NCI-H524 (cell line): ENCODE measurements around the gene TSSK3.
"Not testable (repeated sequence)": the region's sequence is repeated elsewhere in the genome, so short reads cannot be mapped to it uniquely, and the experiment has no call there.

Experiments
- DNase-seq, 2 experiments: peaks; one replicate each; lab custom pipeline; 2025; lab: John Stamatoyannopoulos, UW

TSSK3 gene

DNA sequence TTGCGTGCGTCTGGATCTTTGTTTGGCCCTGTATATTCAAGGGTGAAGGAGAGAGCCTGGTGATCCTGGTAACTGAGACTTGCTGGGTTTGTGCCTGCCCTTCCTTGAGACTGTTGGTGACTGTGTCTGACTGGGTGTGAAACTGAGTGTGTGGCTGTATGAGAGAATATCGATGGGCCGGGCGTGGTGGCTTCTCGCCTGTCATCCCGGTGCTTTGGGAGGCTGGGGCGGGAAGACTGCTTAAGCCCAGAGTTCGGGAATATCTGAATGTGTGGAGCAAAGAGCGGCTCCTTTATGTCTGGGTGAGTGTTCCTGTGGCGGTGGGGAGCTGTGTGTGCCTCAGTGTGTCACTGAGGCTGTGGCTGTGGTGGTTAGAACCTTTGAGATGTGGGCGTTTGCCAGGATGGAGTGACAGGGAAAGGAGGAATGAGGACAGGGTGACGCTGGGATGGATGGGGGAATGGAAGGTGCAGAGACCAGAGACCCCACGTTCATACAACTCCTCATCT lies 23.6 kb upstream of the TSSK3 start:
- no peak for DNase-seq

DNA sequence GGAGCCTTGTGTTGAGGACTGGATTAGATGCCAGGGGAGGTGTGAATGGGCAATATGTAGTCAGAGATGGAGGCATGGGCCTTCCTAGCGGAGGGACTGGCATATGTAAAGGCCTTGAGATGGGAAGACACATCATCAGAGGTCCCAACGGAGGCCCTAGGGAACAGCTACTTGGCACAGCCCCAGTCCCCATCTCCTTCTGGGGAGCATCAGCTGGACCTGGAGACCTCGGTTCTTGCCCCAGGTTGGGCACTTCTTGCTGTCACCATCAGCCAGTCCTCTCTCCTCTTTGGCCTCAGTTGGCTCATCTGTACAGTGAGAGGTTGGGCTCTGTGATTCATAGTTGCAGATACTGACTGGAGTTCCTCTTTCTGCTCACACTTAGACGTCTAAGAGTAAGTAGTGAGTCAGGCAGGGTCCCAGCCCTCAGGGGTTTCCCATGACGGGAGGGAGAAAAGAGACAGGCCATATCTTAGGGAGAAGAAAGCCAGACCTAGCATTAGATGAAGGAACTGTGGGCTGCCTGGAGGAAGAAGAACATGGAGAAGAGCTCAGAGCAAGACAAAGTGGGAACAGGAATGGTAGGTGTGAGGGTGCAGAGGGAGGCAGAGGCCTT lies 22.9 kb upstream of the TSSK3 start:
- DNase-seq, result no peak

DNA sequence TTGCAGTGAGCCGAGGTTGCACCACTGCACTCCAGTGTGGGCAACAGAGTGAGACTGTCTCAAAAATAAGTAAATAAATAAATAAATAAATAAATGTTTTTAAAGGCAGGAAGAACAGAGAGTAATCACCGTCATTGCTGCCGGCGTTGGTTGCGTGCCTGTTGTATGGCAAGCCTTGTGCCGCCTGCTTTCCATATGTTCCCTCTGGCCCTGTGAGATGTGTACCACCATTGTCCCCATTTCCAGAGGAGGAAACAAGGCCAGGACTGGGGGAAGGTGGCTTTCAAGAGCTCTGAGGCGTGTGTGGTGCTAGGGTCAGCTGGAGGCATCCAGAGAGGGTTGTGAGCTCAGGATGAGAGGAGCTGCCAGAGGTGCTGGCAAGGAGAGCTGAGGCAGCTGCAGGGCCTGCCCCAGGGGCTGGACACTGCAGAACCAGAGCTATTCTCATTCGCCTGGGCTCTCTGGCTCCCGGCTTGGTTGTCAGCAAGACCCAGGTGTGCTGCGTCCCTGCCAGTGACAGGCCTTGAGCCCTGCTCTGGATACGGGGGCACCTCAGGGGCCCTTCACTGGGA lies 21.1 kb upstream of the TSSK3 start:
- no peak for DNase-seq

DNA sequence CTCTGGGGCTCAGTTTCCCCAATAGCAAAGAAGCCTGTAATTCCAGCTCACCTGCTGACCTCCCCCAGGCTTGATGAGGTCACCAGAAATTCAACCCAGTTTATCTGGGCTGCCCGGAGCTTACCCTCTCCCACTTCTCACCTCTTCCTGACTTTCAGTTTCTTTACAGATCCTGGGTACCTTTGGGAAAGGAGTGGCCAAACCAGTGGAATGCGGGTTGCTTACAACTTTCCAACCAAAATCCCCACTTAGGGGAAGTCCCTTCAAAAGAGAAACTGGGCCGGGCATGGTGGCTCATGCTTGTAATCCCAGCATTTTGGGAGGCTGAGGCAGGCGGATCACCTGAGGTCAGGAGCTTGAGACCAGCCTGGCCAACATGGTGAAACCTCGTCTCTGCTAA lies 20.4 kb upstream of the TSSK3 start:
- no peak for DNase-seq

DNA sequence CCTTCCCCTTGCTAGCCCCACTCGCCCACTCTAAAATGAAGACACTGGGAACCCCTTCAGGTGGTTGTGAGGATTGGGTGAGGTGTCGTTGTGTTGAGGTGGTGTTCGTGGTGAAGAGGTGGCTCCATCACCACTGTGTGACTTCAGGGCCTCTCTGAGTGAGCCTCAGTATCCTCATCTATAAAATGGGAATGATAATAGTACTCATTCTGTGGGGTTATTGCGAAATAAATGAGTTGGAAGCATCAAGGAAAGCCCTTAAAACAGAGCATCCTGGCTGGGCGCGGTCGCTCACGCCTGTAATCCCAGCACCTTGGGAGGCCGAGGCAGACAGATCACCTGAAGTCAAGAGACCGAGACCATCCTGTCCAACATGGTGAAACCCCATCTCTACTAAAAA lies 19.6 kb upstream of the TSSK3 start:
- no peak for DNase-seq

DNA sequence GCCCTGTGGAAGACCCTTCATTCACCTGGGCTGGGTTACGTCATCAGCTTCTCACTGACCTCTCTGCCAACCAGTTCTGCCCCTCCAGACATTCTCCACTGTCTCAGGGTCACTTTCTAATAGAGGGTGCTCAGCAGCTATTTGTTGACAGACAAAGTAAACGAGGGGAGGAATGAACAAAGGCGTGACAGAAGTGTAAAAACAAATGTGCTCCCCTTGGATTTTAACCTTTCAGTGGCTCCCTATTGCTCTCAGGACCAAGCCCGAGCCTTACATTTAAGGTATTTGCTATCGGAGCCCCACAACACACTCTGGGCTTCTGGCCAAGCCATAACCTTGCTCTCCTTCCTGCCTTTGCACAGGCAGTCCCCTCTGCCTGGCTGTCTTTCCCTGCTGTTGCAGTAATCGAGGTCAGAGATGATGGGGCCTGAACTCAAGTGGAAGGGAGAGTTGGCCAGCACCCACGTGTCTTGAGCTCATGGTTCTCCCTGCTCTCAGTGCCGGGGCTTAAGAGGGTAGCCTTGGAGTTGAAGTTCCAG lies 17.0 kb upstream of the TSSK3 start:
- DNase-seq, result no peak

DNA sequence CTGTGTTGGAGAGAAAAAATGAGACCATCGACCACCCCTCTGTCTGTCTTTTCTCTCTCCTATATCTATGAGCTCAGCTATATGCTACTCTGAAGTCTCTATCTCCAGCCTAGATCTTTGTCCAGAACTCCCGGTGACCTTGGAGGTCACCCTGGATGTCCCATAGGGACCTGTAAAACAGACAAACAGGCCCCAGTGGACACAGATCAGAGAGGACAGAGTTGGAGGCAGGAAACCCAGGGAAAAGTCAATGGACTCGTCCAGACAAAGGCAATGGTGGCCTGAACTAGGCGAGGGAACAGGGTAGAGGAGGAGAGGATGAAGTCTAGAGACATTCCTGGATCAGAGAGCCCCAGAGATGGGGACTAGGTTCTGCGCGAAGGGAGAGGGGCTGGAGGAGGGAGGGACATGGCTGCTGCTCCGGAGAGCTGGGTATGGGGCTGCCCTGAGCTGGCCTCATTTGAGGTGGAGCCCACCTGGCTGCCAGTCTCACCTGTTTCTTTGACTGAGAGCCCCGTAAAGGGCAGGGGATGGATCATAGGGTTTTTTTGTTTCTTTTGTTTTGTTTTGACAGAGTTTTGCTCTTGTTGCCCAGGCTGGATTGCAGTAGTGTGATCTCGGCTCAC lies 15.7 kb upstream of the TSSK3 start:
- no peak for DNase-seq

DNA sequence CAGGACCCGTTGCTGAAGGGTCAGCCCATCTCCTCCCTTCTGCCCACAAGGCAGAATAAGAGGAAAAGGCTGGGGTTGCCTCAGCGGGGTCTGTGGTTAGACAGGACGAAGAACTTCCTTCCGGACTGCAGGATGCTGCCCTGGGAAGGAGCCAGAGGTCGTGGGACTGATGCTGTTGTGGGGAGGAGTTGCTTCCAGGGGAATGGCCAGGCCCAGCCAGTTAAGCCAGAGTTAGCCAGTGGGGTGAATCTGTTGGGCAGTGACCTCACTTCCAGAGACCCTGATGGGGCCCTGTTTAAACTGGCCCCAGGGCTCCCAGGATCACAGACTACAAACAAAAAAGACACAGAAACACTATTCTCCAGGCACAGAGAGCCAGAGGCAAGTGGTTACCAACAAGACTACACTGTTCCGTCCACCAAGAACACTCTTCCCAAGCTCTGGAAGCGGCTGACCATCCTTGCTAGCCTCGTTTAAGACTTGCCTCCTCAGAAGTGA lies 13.1 kb upstream of the TSSK3 start:
- DNase-seq, result no peak

DNA sequence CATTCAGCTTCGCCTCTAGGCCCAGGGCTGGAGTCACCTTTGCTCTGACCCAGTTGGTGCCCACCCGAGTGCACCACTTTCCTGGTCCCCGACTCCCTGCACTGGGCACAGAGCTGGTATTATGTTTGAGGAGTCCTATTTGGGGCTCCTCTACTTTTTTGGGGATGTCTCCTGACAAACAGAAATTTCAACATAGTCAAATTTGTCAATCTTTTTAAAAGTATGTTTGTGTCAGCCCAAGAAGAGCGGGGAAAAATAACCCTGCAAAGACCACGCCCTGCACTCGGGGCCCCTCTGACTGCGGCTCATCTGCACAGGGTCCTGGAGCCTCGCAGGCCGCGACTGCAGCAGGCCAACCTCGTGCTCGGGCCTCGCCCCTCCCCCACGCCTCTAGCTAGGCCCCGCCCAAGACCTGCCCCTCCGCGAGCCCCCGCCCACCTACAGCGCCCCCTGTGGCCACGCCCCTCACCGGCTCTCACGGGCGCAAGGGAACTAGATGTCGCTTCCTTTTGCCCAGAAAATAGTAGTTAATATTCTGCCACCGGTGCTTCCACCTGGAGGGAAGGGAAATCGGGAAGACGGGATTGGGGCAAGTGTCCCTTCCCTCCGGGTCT lies 11.4 kb upstream of the TSSK3 start:
- DNase-seq, result peak in 1 of 2 experiments; percentile 72

DNA sequence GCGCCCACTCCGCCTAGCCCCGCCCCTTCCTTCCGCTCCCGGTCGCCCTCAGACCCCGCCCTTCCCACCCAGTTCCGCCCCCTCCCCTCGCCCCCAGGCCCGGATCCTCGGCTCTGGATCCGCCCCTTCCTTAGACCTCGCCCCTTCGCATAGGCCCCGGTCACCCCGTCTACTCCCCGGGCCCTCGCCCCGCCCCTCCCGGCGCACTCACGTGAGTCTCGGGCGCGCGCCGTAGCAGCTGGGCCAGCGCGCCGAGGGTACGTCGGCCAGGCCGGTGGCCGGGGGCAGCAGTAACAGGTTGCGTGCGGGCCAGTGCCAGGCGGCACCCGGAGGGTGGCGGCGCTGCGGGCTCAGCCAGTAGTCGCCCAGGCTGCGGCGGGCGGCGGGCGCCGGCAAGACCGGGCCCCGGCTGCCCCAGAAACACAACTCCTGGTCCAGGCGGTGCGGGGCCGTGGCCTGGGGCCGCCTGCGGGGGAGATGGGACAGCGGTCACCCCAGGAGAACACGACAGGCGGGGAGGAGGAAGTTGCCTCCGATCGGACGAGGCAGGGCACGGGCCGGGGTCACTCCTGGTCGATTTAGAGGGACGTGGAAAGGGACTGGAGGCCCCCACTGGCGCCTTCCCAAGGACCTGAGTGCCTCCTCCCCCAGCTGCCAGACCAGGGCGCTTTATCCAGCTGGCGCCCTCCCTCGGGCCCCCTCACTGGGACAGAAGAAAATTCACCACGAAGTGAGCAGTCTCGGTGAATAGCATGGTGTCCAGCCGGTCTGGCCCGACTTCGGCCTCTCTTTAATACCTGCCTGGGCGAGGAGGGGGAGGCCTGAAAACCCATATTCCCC lies 10.7 kb upstream of the TSSK3 start:
- peak; percentile 90 to 92 for DNase-seq

DNA sequence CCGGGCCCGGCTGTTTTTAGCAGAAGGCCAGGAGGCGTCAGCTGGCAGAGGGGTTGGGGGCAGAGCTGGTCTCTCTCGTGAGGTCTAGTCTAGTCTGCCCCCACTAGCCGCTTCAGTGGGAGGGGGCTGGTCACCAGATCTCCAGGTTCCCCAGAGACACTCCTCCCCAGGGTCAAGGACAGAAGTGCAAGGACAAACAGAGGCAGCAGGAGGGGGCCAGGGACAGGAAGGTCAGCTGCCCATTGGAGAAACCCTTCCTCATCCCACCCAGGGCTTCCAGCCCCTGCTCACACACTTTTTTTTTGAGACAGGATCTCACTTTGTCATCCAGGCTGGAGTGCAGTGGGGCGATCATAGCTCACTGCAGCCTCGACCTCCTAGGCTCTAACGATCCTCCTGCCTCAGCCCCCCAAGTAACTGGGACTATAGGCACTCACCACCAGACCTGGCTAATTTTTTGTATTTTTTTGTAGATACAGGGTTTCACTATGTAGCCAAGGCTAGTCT lies 10.0 kb upstream of the TSSK3 start:
- no peak for DNase-seq

DNA sequence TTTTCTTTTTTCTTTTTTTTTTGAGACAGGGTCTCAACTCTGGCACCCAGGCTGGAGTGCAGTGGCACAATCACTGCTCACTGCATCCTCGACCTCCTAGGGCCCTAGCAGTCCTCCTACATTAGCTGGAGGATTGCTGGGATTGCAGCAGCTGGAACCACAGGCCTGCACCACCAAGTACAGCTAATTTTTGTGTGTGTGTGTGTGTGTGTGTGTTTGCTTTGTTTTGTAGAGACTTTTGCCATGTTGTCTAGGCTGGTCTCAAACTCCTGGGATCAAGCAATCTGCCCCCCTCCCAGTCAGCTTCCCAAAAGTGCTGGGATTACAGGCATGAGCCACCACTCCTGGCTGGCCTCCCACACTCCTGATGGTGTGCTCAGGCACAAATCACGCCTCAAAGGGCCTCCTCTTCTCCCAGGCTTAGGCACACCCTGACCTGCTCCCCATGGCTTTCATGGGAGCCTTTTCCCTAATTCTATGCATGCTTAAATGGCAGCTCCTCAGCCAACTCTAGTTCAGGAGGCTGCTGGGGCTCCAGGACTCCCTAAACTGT lies 9.4 kb upstream of the TSSK3 start:
- no peak for DNase-seq

DNA sequence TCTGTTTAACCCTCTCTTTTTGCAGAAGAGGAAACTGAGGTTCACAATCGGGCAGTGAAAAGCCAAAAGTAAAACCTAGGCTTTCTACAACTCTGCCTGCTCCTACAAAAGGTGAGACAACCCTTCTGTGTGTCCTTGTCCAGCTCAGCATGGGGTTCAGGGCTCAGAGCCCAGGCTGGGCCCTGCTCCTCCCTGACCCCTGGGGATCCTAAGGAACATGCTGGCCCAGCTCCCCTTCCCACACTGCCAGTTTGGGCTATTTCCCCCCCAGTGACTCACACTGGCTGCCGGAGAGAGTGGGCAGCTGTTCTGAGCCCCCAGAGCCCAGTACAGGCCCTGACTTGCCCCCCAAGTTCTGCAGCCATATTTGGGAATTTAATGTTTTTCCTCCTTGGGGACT lies 8.9 kb upstream of the TSSK3 start:
- no peak for DNase-seq

DNA sequence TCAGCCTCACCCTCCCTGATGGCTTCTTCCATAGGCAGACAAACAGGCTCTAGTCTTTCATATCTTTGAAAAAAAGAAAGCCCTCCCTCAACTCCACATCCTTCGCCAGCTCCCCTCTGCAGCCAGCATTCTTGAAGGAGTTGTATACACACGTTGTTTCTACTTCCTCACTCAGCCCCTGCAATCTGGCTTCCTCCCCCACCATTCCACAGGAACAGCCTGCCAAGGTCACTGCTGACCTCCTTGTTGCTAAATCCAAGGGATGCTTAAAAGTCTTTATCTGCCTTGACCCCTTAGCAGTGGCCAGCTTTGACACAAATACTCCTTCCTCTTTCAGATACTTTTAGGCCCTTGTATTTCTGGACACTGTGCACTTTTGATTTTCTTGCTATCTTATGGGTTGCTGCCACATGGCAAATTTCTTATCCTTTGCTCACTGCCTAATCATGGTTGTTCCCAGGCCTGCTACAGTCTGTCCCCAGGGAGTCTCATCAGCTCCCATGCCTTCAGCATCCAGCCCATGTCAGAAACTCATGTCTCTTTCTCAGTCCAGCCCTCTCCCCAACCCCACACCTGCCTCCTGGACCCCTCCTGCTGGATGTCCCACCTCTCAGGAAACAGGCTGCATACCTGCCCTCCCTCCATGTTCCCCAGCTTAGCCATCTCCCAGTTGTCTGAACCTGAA lies 8.3 kb upstream of the TSSK3 start:
- DNase-seq, result no peak

DNA sequence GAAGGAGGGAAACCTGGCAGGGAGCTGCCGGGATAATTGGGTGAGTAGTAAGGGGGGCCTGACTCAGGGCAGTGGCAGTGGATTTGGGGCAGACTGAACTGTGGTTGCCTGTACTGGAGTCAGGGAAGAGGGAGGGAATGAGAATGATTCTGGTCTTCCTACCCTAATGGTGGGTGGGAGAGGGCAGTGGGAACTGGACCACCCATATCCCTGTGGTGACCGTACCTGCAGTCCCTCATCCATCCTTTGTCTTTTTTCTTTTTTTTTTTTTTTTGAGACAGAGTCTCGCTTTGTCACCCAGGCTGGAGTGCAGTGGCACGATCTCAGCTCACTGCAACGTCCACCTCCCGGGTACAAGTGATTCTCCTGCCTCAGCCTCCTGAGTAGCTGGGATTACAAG lies 6.6 kb upstream of the TSSK3 start:
- DNase-seq, result not testable (repeated sequence)

DNA sequence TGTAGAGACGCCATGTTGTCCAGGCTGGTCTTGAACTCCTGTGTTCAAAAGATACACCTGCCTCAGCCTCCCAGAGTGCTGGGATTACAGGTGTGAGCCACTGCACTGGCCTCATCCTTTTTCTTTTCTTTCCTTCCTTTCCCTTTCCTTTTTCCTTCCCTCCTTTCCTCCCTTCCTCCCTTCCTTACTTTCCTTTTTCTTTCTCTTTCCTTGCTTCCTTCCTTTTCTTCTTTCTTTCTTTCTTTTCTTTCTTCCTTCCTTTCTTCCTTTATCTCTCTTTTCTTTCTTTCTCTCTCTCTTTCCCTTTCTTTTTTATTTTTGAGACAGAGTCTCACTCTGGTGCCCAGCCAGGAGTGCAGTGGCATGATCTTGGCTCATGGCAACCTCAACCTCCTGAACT lies 5.9 kb upstream of the TSSK3 start:
- DNase-seq, result no peak

DNA sequence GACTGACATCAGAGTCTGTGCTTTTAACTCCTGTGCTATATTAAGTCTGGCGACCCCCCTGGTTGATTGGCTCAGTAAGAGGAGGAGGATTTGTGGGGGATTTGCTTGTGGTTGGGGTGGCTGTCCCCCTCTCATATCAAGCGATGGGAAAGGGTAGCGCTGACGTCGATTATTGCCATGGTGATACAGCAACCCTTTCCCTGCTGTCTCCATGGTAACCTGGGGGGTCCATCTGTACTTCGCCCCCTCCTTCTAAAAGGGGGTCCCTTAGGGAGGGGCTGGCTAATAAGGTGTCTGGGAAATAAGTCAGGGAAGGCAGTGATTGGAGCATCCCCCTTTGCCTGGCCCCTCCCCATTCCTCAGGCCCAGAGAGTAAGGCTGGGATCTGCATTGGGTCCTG lies 4.7 kb upstream of the TSSK3 start:
- no peak for DNase-seq

DNA sequence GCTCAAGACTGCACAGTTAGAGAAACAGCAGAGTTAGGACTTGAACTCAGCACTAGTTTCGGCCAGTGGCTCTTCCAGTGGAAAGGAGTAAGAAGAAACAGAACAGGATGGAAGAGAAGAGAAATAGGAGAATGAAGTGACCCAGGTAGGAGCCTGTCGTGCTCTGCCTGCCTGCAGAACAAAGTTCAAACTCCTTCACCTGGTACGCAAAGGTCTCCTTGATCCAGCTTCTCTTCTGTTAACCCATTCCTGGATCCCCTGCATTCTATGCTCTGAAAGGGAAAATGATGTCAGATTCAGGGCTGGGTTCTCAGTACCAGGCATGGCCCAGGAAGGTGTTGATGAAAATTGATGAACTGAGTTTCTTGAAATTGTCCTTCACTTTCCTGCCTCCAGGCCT lies 3.9 kb upstream of the TSSK3 start:
- no peak for DNase-seq

DNA sequence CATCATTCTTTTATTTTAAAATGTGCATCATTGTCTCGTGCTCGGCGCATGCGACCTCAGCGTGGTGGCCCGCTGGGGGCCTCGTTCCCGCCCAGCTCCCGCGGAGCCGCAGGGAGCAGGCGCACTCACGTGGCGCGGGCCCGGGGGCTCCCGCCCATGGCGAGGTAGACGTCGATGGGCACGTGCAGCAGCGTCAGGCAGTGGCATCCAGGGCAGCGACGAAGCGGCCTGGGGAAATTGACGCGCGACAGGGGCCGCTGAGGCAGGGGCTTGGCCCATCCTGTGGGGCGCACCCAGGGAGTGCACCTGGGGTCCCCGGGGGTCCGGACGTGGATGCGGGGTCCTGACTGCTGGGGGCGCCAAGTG lies 1.0 kb upstream of the TSSK3 start:
- no peak for DNase-seq

DNA sequence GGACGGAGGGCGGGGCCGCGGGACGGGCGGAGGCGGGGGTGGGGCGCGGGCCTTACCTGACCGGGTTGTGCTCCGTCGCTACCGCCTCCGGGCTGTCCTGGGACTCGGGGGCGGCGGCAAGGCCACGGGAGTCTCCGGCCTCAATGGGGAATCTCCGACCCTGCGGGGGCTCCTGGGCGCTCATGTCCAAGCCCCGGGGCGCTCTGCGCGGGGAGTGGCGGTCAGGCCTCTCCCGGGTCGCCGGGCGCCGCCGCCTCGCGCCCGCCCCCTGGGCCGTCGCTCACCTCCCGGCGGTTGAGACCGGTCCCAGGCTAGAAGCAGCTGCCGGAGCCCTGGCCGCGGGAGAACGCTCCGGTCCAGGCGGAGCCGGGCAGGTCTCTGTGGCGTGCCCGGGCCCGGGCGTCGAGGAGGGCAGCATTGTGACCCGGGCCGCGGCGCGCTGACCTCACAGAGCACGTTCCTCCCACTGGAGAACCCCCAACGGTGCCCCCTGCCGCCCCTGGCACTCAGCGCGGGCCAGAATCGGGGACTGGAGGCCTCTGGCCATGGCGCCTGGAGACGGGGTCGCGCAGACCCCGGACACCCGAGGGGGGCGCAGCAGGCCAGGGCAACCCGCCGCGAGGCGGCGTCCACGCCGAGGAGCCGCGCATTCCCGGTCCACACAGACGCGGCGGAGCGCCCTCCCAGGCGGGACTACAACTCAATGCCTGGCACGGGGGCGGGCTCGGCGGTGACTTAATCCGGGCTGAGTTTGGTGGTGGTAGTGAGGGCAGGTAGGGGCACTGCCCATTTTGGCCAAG lies 465 bp upstream of the TSSK3 start:
- DNase-seq, result peak in 1 of 2 experiments; percentile 46
